DOHH2 (cell line): Measurements from ENCODE around the gene KCNMA1.

Experiments
- H3F3A ChIP-seq: fragments of 200-600 bp; sonication (generic), shearing (Covaris generic); 2 replicates; pipeline ENCODE4 v1.6.0; 2016; ENCODE audit warnings: antibody characterized with exemption, mild to moderate bottlenecking; ENCODE audit not compliant: control insufficient read depth, insufficient read depth
- H3K27ac ChIP-seq: fragments of 200-600 bp; sonication (generic); 2 replicates; pipeline ENCODE4 v1.5.1; 2014; ENCODE audit warnings: low read depth, mild to moderate bottlenecking, low read length, moderate library complexity
- H3K27me3 ChIP-seq: fragments of 200-600 bp; sonication (generic); 2 replicates; pipeline ENCODE4 v1.6.1; 2014; ENCODE audit warnings: mild to moderate bottlenecking, low read length, mixed read lengths; ENCODE audit not compliant: control insufficient read depth
- H3K36me3 ChIP-seq: fragments of 200-600 bp; sonication (generic); 2 replicates; pipeline ENCODE4 v1.6.1; 2014; ENCODE audit warnings: mild to moderate bottlenecking, low read length, moderate library complexity, mixed read lengths; ENCODE audit not compliant: control insufficient read depth
- H3K4me1 ChIP-seq: fragments of 200-600 bp; sonication (generic); 2 replicates; pipeline ENCODE4 v1.6.1; 2014; ENCODE audit warnings: mild to moderate bottlenecking, low read length, mixed read lengths; ENCODE audit not compliant: control insufficient read depth
- H3K4me2 ChIP-seq: fragments of 200-600 bp; sonication (generic); 2 replicates; pipeline ENCODE4 v1.6.0; 2014; ENCODE audit warnings: mild to moderate bottlenecking, low read length, moderate library complexity
- H3K4me3 ChIP-seq: fragments of 200-600 bp; sonication (generic); 2 replicates; pipeline ENCODE4 v1.5.1; 2014; ENCODE audit warnings: mild to moderate bottlenecking, low read length, mixed read lengths
- H3K79me2 ChIP-seq: fragments of 200-600 bp; sonication (generic); 2 replicates; pipeline ENCODE4 v1.6.1; 2014; ENCODE audit warnings: mild to moderate bottlenecking, low read length, mixed read lengths; ENCODE audit not compliant: control insufficient read depth
- H3K9me2 ChIP-seq: fragments of 200-600 bp; sonication (generic); replicated peaks from 2 replicates; pipeline ENCODE4 v1.6.1; 2014; ENCODE audit warnings: mild to moderate bottlenecking, low read length, mixed read lengths; ENCODE audit not compliant: control insufficient read depth
- H3K9me3 ChIP-seq: fragments of 200-600 bp; sonication (generic); 2 replicates; pipeline ENCODE4 v1.6.1; 2014; ENCODE audit warnings: antibody characterized with exemption, low read length, mixed read lengths; ENCODE audit not compliant: control insufficient read depth, insufficient read depth
- H4K20me1 ChIP-seq: fragments of 200-600 bp; sonication (generic); 2 replicates; pipeline ENCODE4 v1.6.0; 2014; ENCODE audit warnings: low read depth, mild to moderate bottlenecking, antibody characterized with exemption, low read length, moderate library complexity; ENCODE audit not compliant: control insufficient read depth, insufficient read depth
- CTCF ChIP-seq: fragments of 200-600 bp; sonication (generic); IDR thresholded peaks from one replicate; pipeline ENCODE4 v1.5.1; 2014; ENCODE audit warnings: antibody characterized with exemption, mild to moderate bottlenecking, low read depth, low read length; ENCODE audit not compliant: poor library complexity, severe bottlenecking
- EZH2phosphoT487 ChIP-seq: fragments of 200-600 bp; sonication (generic); IDR thresholded peaks from 2 replicates; pipeline ENCODE4 v1.6.1; 2017; ENCODE audit warnings: borderline replicate concordance, mild to moderate bottlenecking, antibody characterized with exemption, low read length, moderate library complexity, mixed read lengths

Gene KCNMA1

GRCh38 chr10:77186936-77187335 lies 450.7 kb downstream of the KCNMA1 start:
- H3K27ac ChIP-seq: no peak overlapping the region
- H3K9me3 ChIP-seq: no peaks in the 10 kb centered on the region
- no peak for TF ChIP-seq EZH2phosphoT487
- no peak for TF ChIP-seq CTCF
- H3K4me2 ChIP-seq: no peak overlapping the region
- H3K4me1 ChIP-seq: no peaks in the 10 kb centered on the region
- no peaks in the 10 kb centered on the region for H3K36me3 ChIP-seq
- no peak overlapping the region for H3K4me3 ChIP-seq
- no peaks in the 10 kb centered on the region for H3K9me2 ChIP-seq
- H3F3A ChIP-seq: no peaks in the 10 kb centered on the region
- H3K27me3 ChIP-seq: no peaks in the 10 kb centered on the region
- no peaks in the 10 kb centered on the region for H4K20me1 ChIP-seq
- H3K79me2 ChIP-seq: no peaks in the 10 kb centered on the region

DNA sequence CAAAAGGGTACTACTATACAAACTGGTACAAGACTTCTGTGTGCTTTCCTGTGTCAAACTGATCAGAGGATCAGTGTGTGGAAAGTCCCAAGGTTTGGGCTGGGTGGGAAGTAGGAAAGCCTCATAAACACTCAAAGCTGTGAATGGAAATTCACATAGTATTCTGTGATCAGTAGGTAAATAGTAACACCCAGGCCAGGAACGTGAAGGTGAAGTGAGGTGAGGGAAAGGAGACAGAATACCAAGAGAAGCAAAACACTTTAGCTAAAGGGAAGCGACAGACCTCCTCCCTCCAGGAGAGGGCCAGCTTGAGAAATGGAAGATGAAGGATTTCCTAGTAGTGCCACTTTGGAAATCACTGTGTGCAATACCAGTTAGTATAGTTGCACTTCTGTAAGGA lies 451.9 kb downstream of the KCNMA1 start:
- H3K79me2 ChIP-seq: no peaks in the 10 kb centered on the region
- no peaks in the 10 kb centered on the region for H4K20me1 ChIP-seq
- H3K27me3 ChIP-seq: no peaks in the 10 kb centered on the region; the same call in 1 of the 2 replicates
- H3F3A ChIP-seq: no peaks in the 10 kb centered on the region
- TF ChIP-seq CTCF (no peak), EZH2phosphoT487 (no peak)
- H3K4me3 ChIP-seq: no peak overlapping the region
- H3K36me3 ChIP-seq: no peaks in the 10 kb centered on the region
- no peak overlapping the region for H3K4me2 ChIP-seq
- no peaks in the 10 kb centered on the region for H3K9me3 ChIP-seq
- H3K4me1 ChIP-seq: no peaks in the 10 kb centered on the region
- H3K9me2 ChIP-seq: no peaks in the 10 kb centered on the region
- H3K27ac ChIP-seq: no peak overlapping the region

DNA sequence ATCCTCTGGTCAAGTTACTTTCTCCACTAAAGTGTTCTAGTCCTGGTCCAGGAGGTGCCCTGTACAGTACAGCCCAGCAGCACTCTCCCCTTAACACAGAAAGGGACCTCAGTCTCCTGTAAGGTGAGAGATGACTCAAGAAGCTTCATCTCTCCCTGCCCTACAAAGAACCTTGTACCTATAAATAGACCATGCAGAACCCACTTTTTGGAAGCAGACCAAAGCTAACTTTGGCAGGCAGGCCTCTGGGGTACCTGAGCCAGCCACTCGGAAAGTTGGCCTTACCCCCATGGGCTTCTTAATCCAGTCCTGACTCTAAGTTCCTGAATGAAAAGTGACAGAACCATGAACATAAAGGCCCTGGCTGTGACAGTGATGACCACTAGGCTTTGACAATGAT lies 454.8 kb downstream of the KCNMA1 start:
- H3K4me1 ChIP-seq: no peaks in the 10 kb centered on the region
- no peak overlapping the region for H3K27ac ChIP-seq
- no peaks in the 10 kb centered on the region for H3F3A ChIP-seq
- no peaks in the 10 kb centered on the region for H3K79me2 ChIP-seq
- H3K36me3 ChIP-seq: no peaks in the 10 kb centered on the region
- H3K9me2 ChIP-seq: no peaks in the 10 kb centered on the region
- H3K4me3 ChIP-seq: no peak overlapping the region
- TF ChIP-seq CTCF (no peak), EZH2phosphoT487 (no peak)
- no peaks in the 10 kb centered on the region; the same call in 1 of the 2 replicates for H3K27me3 ChIP-seq
- H3K4me2 ChIP-seq: no peak overlapping the region
- H4K20me1 ChIP-seq: no peaks in the 10 kb centered on the region
- H3K9me3 ChIP-seq: no peaks in the 10 kb centered on the region
